ENCODE measurements around the gene MACROD2.

DNA sequence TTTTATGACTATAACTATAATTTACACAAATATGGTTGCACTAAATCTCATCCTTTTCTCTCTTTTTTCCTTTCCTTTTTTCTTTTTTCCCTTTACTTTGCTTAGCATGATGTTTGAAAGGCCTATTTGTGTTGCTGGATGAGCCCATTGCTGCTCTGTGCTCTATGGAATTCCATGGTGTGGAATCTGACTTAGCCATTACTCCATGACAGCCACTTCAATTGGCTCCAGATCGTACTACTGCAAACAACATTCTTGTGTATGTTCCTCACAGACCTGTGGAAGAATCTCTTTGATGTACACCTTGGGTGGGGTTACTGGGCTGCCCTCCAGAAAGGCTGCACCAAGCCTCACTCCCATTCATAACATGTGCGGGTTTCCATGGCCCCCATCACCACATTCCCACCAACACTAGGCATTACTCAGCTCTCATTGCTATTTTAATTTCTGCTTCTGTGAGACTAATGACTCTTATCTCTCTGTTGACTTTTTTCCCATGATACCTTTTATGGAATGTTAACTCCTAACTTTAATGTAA is 1598.9 kb downstream of the MACROD2 start:
- TF ChIP-seq CTCF (IDR thresholded peaks at IDR 0.05; ENCODE audit: insufficient read depth, low read length, poor library complexity, severe bottlenecking) (no peak), EZH2phosphoT487 (conservative IDR thresholded peaks at IDR 0.05; ENCODE audit: low read length) (no peak)
